Measurements from ENCODE around the gene EHMT1. TPM values are rescaled to one million over a fixed set of nuclear protein-coding genes. Genes with fewer than 3 reads are reported as not detected.

EHMT1 gene
- total and polyA plus RNA-seq, 9 of the 15 experiments (the other 6 are each of a cell fraction or from before 2014, with no cell fraction given): 2.2 to 76.0 (median 36.4) TPM

- Histone ChIP-seq H4K20me1 (replicated peaks; ENCODE audit: control insufficient read depth, insufficient read depth, low read length) (peaks cover 11% of the 10 kb centered on the region), H3K9me3 (replicated peaks; ENCODE audit: control insufficient read depth, insufficient read depth, low read depth, low read length) (no peaks in the 10 kb centered on the region), H3K36me3 (ENCODE audit: control insufficient read depth, insufficient read depth, low read length) (peaks cover 14% of the 10 kb centered on the region; the same call in 1 of the 3 replicates), H3K27ac (ENCODE audit: extremely low read depth, low read depth, low read length) (0 out of 3 replicates have a peak overlapping the region, but pooled peaks have one; percentile 15), H3K4me2 (ENCODE audit: insufficient read depth, low read length) (no peak overlapping the region), H3K27me3 (ENCODE audit: control insufficient read depth in 2 of 2, insufficient read depth in 2 of 2, low read length in 2 of 2) (no peaks in the 10 kb centered on the region), H3K4me3 (no peak overlapping the region), H3K9me1 (ENCODE audit: control insufficient read depth, insufficient read depth, low read length) (peaks cover 8% of the 10 kb centered on the region), H3K9ac (ENCODE audit: insufficient read depth in 1 of 2, low read depth in 2 of 2, low read length in 2 of 2) (peak overlapping the region in 1 of 2 experiments; percentile 41; a peak in 2 of 4 replicates), H3K79me2 (ENCODE audit: control insufficient read depth, insufficient read depth, low read length) (peaks cover 86% of the 10 kb centered on the region), H3K4me1 (replicated peaks in 1 of 2; ENCODE audit: control insufficient read depth in 2 of 2, insufficient read depth in 2 of 2, low read length in 2 of 2) (peaks cover 18 to 51% of the 10 kb centered on the region in 2 experiments; a peak in 4 of 5 replicates), H2AFZ (ENCODE audit: low read depth, low read length) (no peak overlapping the region)
- TF ChIP-seq ZBTB2 (IDR thresholded peaks at IDR 0.05): no peak
- WGBS (ENCODE audit: insufficient coverage, low coverage, missing lambda C conversion rate): 81% methylated on average over 8 of the region's 8 CpGs
- CTCF ChIA-PET (ENCODE audit: low intra/inter-chr PET ratio): no interaction called here
- DNase-seq (ENCODE audit: extremely low read depth in 1 of 4, low spot score in 3 of 4) (no peak), ATAC-seq (no peak), FAIRE-seq (no peak)
- in situ Hi-C loops (cut with MboI): no loop called here
- POLR2A ChIA-PET: no interaction called here
- no TSS peak for BruUV-seq (replicated peaks)
- intact Hi-C loops (cut with micrococcal nuclease): loop anchor here (1.0 to 10.0 kb wide), 5 partner anchors 24 to 431 kb away; partner anchors contain the start of genes MRPL41 and PNPLA7
Observed at GRCh38 chr9:137671721-137672120, 52.9 kb downstream of the EHMT1 start.
